HFF-Myc (cell line): ENCODE results near the gene PAN3.
A peak's percentile ranks its signal among the peaks of the same experiment; 100 is the strongest.

Experiments
- DNase-seq: peaks from one replicate; pipeline ENCODE4 v3.0.0-alpha.2; 2011; ENCODE audit warnings: low read depth; ENCODE audit errors: extremely low read depth
- H3K4me3 ChIP-seq: replicated peaks from 2 replicates; pipeline ENCODE4 v1.5.1; 2011; ENCODE audit warnings: low read depth, mild to moderate bottlenecking, control low read depth, low read length
- TF ChIP-seq, protein P1 (sequence below): IDR thresholded peaks from 2 replicates; pipeline ENCODE4 v1.5.1; 2012; ENCODE audit warnings: mild to moderate bottlenecking, low read depth, low read length, control low read depth; ENCODE audit errors: missing control alignments

PAN3 gene

DNA sequence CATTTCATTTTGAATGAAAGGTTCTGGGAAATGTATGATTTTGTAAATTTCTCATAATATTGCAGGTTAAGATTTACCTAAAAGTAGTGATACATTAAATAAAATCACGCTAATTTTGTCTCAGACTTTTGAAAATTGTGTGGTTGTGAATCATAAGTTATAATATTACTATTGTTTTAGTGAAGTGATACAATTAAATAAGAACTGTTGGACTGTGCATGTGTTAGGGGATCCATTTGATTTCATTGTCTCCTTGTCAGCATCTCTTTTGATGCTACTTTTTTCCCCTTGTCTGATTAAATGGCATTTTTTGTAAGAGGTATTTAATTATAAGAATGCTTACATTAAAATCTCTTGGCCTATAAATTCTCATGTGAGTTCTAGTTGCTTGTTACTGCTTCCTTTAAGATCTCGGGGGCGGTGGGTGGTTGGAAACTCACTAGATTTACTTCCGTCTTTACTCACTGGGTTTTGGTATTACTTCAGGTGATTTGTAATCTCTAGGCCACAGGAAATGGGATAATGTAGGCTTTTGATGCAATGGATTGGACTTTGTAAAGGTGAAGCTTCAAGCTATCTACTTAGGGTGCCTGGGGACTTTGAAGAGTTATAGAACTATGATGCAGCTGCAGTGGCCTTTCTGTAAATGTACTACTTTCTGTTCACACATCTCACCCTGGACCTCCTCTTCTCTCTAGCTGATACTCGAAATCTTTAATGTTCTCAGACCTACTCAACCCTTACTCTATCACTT is 66.5 kb downstream of the PAN3 start:
- TF ChIP-seq, protein P1, sequence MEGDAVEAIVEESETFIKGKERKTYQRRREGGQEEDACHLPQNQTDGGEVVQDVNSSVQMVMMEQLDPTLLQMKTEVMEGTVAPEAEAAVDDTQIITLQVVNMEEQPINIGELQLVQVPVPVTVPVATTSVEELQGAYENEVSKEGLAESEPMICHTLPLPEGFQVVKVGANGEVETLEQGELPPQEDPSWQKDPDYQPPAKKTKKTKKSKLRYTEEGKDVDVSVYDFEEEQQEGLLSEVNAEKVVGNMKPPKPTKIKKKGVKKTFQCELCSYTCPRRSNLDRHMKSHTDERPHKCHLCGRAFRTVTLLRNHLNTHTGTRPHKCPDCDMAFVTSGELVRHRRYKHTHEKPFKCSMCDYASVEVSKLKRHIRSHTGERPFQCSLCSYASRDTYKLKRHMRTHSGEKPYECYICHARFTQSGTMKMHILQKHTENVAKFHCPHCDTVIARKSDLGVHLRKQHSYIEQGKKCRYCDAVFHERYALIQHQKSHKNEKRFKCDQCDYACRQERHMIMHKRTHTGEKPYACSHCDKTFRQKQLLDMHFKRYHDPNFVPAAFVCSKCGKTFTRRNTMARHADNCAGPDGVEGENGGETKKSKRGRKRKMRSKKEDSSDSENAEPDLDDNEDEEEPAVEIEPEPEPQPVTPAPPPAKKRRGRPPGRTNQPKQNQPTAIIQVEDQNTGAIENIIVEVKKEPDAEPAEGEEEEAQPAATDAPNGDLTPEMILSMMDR: no peak
- no peak overlapping the region for H3K4me3 ChIP-seq
- DNase-seq: no peak

DNA sequence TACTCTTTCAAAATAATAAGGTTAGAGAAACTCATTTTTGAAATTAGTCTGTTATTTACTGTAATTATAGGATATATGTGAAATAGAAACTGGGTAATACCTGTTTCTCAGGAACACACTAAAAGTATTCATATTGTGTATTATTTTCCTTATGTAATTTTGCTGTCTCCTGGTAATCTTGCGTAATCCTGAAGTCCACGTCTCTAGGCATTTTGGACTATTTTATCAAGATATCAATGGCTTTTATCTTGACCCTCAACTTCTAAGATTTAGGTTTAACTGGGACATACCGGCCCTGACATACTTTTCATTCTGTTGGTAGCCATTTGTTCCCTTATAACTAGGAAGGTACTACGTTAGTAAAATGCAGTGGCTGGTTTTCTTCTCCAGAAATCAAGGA is 80.3 kb downstream of the PAN3 start:
- no peak overlapping the region for H3K4me3 ChIP-seq
- DNase-seq: no peak
- TF ChIP-seq, protein P1: no peak

DNA sequence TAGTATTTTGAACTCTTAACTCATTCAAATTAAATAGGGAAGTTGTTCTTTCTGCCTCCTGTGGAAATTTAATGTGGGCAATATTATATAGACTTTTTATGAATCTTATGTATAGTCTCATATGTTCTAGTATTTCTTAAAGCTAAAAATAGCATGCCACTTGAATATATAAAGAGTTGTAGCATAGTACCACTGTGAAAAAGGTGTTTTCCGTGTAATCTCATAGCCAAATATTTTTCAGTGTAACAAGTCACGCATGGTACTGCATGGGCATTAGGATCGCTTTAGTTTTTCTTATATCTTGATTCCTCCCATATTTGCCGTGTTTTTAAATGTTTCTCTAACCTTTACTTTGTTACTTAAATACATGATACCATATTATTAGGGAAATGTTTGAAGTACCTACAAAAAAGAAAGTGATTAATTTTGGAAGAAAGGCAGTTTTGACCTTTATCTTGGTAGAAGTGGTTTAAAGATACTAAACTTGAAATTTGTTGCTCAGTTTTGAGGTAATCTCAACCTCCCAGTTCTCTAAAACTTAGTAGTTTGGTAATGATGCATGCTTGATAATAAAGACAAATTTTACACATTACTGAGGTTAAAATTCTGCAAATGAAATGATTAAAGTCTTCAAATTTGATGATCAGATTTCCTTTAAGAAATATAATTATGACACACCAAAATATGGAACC is 81.2 kb downstream of the PAN3 start:
- H3K4me3 ChIP-seq: no peak overlapping the region
- TF ChIP-seq, protein P1: no peak
- no peak for DNase-seq

DNA sequence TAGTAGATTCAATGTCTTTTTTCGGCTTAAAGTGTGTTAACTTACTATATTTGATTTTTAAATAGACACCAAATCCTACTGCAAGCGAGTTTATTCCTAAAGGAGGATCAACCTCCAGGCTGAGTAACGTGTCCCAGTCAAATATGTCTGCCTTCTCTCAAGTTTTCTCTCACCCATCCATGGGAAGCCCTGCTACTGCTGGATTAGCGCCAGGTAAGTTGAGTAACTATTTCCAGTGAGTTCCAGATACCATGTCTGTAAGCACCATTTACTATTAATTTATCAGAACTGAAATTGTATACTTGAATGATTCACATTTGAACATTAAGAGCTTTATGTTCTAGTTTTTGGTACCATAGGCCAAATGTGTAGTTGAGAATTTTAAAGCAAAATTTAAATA is 81.8 kb downstream of the PAN3 start:
- no peak overlapping the region for H3K4me3 ChIP-seq
- TF ChIP-seq, protein P1: no peak
- peak; percentile 5 for DNase-seq

DNA sequence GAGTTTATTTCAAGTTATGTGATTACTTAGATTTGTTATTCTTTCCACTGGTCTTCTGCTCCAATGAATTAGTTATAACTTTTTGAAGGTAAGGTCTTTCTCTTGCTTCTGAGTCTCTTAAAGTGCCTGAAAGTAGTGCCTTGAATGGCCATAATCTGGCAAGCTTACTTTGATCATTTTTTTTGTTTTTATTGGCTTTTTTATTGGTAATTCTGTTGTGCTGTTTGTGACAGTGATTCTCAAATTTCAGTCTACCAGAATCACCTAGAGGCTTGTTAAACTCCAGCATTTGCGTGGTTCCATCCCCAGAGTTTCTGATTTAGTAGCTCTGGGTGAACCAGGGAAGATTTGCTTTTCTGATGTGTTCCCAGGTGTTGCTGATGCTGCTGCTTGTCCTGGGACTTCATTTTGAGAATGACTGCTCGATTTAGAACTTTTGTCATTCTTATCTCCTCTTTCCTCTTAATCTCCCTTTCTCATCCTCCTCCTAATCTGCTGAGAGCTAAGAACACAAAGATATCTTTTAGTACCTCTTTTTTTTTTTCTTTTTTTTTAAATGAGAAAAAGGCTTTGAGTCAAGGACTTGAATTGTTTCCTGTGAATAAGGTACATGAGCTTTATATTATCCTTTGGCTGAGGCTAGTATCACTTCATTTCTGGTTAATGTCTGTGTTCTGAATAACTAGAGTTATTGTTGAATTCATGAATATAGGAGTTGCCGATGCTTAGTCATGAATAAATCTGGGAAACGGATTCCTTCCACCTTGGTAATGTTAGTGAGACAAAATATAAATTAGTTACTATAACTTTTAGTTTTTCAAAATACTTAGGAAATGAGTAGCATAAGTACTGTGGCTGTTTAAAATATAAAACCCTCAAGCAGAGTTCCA is 91.4 kb downstream of the PAN3 start:
- no peak overlapping the region for H3K4me3 ChIP-seq
- DNase-seq: no peak
- TF ChIP-seq, protein P1: no peak

DNA sequence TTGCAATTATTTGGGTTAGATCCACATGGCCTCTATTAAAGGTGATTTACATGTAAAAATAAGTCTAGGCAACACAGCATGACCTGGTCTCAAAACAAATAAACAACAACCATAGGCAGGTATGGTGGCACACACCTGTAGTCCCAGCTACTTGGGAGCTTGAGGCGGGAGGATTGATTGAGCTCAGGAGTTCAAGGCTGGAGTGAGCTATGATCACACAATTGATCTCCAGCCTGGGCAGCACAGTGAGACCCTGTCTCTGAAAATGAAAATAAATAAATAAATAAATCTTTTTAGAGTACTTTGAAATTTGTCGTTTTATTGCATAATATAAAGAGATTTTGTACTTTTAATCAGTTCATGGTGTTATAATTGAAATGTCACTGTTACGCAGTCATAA is 93.3 kb downstream of the PAN3 start:
- no peak for DNase-seq
- H3K4me3 ChIP-seq: no peak overlapping the region
- TF ChIP-seq, protein P1: no peak
